ENCODE measurements around the gene MXRA7. TPM values are rescaled to one million over a fixed set of nuclear protein-coding genes. Genes with fewer than 3 reads are reported as not detected.
"Not testable (repeated sequence)": the region's sequence is repeated elsewhere in the genome, so short reads cannot be mapped to it uniquely, and the experiment has no call there.

Gene MXRA7
- total and polyA plus RNA-seq, 2 donors (not counting 3 experiments of a cell fraction or from before 2014, with no cell fraction given) = 49.5 to 95.8 TPM

DNA sequence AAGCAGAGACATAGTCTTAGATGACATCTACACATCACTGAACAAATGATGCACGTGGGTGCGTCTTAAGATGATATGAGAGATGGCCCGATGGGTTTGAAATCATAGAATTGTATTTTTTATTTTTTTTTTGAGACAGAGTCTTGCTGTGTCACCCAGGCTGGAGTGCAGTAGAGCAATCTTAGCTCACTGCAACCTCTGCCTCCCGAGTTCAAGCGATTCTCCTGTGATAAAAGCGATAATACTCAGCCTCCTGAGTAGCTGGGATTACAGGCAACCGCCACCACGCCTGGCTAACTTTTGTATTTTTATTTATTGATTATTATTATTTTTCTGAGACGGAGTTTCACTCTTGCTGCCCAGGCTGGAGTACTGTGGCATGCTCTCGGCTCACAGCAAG is 72.5 kb downstream of the MXRA7 start:
- POLR2A ChIA-PET = no interaction called here
- dilution Hi-C loops (cut with MboI; ENCODE audit: extremely low pct_ligation_motif_present, low sequenced_read_pairs) = no loop called here
- H3K9me1 ChIP-seq (replicated peaks; ENCODE audit: control insufficient read depth, extremely low read depth, insufficient read depth, low read length) = no peaks in the 10 kb centered on the region

DNA sequence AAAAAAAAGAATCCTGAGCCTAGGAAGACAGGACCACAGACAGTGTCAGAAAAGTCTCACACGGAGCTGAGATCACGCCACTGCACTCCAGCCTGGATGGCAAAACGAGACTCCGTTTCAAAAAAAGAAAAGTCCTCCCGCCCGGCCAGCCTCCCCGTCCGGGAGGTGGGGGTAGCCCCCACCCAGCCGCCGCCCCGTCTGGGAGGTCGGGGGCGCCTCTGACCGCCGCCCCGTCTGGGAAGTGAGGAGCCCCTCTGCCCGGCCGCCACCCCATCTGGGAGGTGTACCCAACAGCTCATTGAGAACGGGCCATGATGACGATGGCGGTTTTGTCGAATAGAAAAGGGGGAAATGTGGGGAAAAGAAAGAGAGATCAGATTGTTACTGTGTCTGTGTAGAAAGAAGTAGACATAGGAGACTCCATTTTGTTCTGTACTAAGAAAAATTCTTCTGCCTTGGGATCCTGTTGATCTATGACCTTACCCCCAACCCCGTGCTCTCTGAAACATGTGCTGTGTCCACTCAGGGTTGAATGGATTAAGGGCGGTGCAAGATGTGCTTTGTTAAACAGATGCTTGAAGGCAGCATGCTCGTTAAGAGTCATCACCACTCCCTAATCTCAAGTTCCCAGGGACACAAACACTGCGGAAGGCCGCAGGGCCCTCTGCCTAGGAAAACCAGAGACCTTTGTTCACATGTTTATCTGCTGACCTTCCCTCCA is 74.1 kb downstream of the MXRA7 start:
- H3K27ac ChIP-seq (ENCODE audit: insufficient read depth, low read depth, low read length); BruUV-seq (replicated peaks); DNase-seq (ENCODE audit: low read depth, low spot score); H3K9me1 ChIP-seq (replicated peaks; ENCODE audit: control insufficient read depth, extremely low read depth, insufficient read depth, low read length); H3K79me2 ChIP-seq (ENCODE audit: control insufficient read depth, insufficient read depth, low read length); H3K36me3 ChIP-seq (ENCODE audit: control insufficient read depth in 2 of 2, extremely low read depth in 1 of 2, insufficient read depth in 2 of 2, low read length in 2 of 2); H4K20me1 ChIP-seq (replicated peaks; ENCODE audit: control insufficient read depth, extremely low read depth, insufficient read depth, low read length); dilution Hi-C loops (cut with MboI; ENCODE audit: extremely low pct_ligation_motif_present, low sequenced_read_pairs); H3K4me2 ChIP-seq (ENCODE audit: insufficient read depth, low read length); H3K9me3 ChIP-seq (replicated peaks; ENCODE audit: control insufficient read depth, insufficient read depth, low read length); H3K4me3 ChIP-seq (replicated peaks in 1 of 3; ENCODE audit: insufficient read depth in 1 of 3, low read depth in 1 of 3, low read length in 3 of 3); H3K9ac ChIP-seq (replicated peaks; ENCODE audit: extremely low read depth, insufficient read depth, low read length); FAIRE-seq; intact Hi-C loops (cut with micrococcal nuclease); H3K27me3 ChIP-seq (ENCODE audit: control insufficient read depth in 2 of 2, insufficient read depth in 2 of 2, low read length in 2 of 2); H3K4me1 ChIP-seq (ENCODE audit: control insufficient read depth, extremely low read depth, insufficient read depth, low read length); POLR2A ChIA-PET; H2AFZ ChIP-seq (ENCODE audit: low read depth, low read length): not testable (repeated sequence)
- CTCF ChIA-PET = interaction anchor here (1.5 to 5.2 kb wide), 3 partner anchors 12 to 79 kb away, joined by 3 to 30 read pairs (median 10); no protein-coding TSS in a partner anchor

More for the DNA sequence above, 72.5 kb downstream of the MXRA7 start:
- Histone ChIP-seq H3K79me2 (ENCODE audit: control insufficient read depth, insufficient read depth, low read length) (no peaks in the 10 kb centered on the region), H3K36me3 (ENCODE audit: control insufficient read depth in 2 of 2, extremely low read depth in 1 of 2, insufficient read depth in 2 of 2, low read length in 2 of 2) (no peaks in the 10 kb centered on the region), H3K27ac (ENCODE audit: insufficient read depth, low read depth, low read length) (no peak overlapping the region), H2AFZ (ENCODE audit: low read depth, low read length) (no peak overlapping the region), H3K4me3 (replicated peaks in 1 of 3; ENCODE audit: insufficient read depth in 1 of 3, low read depth in 1 of 3, low read length in 3 of 3) (no peak overlapping the region), H3K9me3 (replicated peaks; ENCODE audit: control insufficient read depth, insufficient read depth, low read length) (no peaks in the 10 kb centered on the region), H4K20me1 (replicated peaks; ENCODE audit: control insufficient read depth, extremely low read depth, insufficient read depth, low read length) (no peaks in the 10 kb centered on the region), H3K9ac (replicated peaks; ENCODE audit: extremely low read depth, insufficient read depth, low read length) (no peak overlapping the region), H3K27me3 (ENCODE audit: control insufficient read depth in 2 of 2, insufficient read depth in 2 of 2, low read length in 2 of 2) (peaks cover 2 to 3% of the 10 kb centered on the region in 2 experiments), H3K4me1 (ENCODE audit: control insufficient read depth, extremely low read depth, insufficient read depth, low read length) (no peaks in the 10 kb centered on the region), H3K4me2 (ENCODE audit: insufficient read depth, low read length) (no peak overlapping the region)
- no peak for FAIRE-seq
- no peak for DNase-seq (ENCODE audit: low read depth, low spot score)
- no TSS peak for BruUV-seq (replicated peaks)
- intact Hi-C loops (cut with micrococcal nuclease) = no loop called here
- CTCF ChIA-PET = interaction anchor here (0.9 to 2.4 kb wide), 4 partner anchors 14 to 428 kb away, joined by 3 to 10 read pairs (median 3); no protein-coding TSS in a partner anchor
- TF ChIP-seq JUN (IDR thresholded peaks at IDR 0.05; ENCODE audit: borderline replicate concordance, insufficient read depth, insufficient read length, low read depth) (no peak), GATA2 (IDR thresholded peaks at IDR 0.05; ENCODE audit: insufficient read depth, insufficient read length, low read depth, low read length) (no peak), POLR2AphosphoS5 (IDR thresholded peaks at IDR 0.05; ENCODE audit: insufficient read depth, low read depth, low read length) (no peak), MYC (IDR thresholded peaks at IDR 0.05; ENCODE audit: low read depth, low read length) (no peak), POLR2A (IDR thresholded peaks at IDR 0.05; ENCODE audit: low read depth, low read length) (no peak), FOS (IDR thresholded peaks at IDR 0.05; ENCODE audit: borderline replicate concordance, insufficient read depth, low read length) (no peak), EZH2 (IDR thresholded peaks at IDR 0.05; ENCODE audit: borderline replicate concordance, low read depth, low read length, severe bottlenecking) (no peak)
- TF ChIP-seq, protein P1, sequence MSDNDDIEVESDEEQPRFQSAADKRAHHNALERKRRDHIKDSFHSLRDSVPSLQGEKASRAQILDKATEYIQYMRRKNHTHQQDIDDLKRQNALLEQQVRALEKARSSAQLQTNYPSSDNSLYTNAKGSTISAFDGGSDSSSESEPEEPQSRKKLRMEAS (IDR thresholded peaks at IDR 0.05; ENCODE audit: insufficient read depth, insufficient read length) = no peak
- TF ChIP-seq, protein P2, sequence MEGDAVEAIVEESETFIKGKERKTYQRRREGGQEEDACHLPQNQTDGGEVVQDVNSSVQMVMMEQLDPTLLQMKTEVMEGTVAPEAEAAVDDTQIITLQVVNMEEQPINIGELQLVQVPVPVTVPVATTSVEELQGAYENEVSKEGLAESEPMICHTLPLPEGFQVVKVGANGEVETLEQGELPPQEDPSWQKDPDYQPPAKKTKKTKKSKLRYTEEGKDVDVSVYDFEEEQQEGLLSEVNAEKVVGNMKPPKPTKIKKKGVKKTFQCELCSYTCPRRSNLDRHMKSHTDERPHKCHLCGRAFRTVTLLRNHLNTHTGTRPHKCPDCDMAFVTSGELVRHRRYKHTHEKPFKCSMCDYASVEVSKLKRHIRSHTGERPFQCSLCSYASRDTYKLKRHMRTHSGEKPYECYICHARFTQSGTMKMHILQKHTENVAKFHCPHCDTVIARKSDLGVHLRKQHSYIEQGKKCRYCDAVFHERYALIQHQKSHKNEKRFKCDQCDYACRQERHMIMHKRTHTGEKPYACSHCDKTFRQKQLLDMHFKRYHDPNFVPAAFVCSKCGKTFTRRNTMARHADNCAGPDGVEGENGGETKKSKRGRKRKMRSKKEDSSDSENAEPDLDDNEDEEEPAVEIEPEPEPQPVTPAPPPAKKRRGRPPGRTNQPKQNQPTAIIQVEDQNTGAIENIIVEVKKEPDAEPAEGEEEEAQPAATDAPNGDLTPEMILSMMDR (IDR thresholded peaks at IDR 0.05; ENCODE audit: extremely low read depth in 1 of 2, insufficient read depth in 1 of 2, low read depth in 1 of 2, low read length in 2 of 2) = no peak
